ENCODE data around the gene PREX1. TPM values are rescaled to one million over a fixed set of nuclear protein-coding genes. Genes with fewer than 3 reads are reported as not detected.

Gene PREX1
- total and polyA plus RNA-seq, 2 donors from 2014 or later, result 8.5 to 38.2 TPM

DNA sequence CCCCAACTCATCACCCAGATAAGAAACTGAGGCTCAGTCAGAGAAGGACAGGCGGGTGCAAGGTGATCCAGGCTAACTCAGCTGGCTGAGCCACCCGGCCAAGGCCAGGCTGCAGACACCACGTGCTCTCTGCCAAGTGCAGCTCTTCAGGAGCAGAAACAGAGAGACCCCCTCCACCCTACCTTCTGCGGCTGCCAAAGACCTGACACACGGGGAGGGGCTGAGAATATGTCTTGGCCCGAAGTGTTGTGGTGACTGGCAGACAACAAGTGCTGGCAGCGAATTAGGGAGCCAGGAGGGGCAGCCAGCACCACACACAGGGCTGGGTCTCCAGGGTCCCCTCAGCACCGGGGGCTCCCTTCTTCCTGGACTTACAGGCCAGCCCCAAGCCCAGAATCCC lies 22.5 kb downstream of the PREX1 start:
- Histone ChIP-seq H3K36me3 (ENCODE audit: control insufficient read depth in 2 of 3, insufficient read depth in 3 of 3, low read length in 3 of 3) (no peaks in the 10 kb centered on the region), H3K27me3 (ENCODE audit: control insufficient read depth, insufficient read depth, low read length) (no peaks in the 10 kb centered on the region), H3K9ac (ENCODE audit: low read length in 3 of 3) (no peak overlapping the region), H3K4me1 (ENCODE audit: control insufficient read depth in 2 of 3, insufficient read depth in 2 of 3, low read depth in 1 of 3, low read length in 3 of 3) (peaks cover 0 to 5% (median 0%) of the 10 kb centered on the region in 3 donors), H3K4me3 (ENCODE audit: low read length in 3 of 3) (no peak overlapping the region), H3K9me3 (ENCODE audit: control insufficient read depth in 2 of 3, insufficient read depth in 1 of 3, low read length in 3 of 3) (no peaks in the 10 kb centered on the region), H3K27ac (ENCODE audit: low read depth in 2 of 2, low read length in 2 of 2) (no peak overlapping the region)
- TF ChIP-seq, protein P1, sequence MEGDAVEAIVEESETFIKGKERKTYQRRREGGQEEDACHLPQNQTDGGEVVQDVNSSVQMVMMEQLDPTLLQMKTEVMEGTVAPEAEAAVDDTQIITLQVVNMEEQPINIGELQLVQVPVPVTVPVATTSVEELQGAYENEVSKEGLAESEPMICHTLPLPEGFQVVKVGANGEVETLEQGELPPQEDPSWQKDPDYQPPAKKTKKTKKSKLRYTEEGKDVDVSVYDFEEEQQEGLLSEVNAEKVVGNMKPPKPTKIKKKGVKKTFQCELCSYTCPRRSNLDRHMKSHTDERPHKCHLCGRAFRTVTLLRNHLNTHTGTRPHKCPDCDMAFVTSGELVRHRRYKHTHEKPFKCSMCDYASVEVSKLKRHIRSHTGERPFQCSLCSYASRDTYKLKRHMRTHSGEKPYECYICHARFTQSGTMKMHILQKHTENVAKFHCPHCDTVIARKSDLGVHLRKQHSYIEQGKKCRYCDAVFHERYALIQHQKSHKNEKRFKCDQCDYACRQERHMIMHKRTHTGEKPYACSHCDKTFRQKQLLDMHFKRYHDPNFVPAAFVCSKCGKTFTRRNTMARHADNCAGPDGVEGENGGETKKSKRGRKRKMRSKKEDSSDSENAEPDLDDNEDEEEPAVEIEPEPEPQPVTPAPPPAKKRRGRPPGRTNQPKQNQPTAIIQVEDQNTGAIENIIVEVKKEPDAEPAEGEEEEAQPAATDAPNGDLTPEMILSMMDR (IDR thresholded peaks at IDR 0.05; ENCODE audit: borderline replicate concordance, extremely low read depth, insufficient read depth), result no peak
- DNase-seq (no peak), FAIRE-seq (no peak)
- intact Hi-C loops (cut with DNase I), result no loop called here

DNA sequence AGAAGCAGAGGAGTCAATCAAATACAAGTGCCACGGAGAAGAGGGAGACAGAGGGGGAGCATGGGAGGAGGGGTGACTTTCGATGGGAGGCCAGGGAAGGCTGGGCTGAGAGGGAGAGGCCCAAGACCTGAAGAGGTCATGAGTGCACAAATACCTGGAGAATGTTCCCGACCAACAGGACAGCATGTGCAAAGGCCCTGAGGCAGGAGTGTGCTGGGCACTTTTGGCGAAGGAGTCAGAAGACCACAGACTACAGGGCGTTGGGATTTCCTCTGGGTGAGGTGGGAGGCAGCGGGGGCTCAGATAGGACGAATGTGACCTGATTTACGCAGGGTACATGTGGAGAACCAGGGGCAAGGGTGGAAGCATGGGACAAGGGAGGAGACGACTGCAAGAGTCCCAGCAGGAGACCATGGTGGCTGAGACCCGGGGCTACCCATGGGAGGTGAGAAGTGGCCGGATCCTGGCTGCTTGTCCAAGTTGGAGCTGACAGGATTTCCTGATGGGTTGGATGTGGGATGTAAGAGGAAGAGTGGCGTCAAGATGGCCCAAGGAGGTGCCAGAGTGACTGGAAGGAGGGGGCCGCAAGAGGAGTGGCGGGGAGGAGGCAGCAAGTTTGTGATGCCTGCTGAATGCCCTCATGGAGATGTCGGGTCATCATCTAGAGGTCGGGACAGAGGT lies 23.4 kb downstream of the PREX1 start:
- Histone ChIP-seq H3K27me3 (ENCODE audit: control insufficient read depth, insufficient read depth, low read length) (no peaks in the 10 kb centered on the region), H3K27ac (ENCODE audit: low read depth in 2 of 2, low read length in 2 of 2) (no peak overlapping the region), H3K4me3 (ENCODE audit: low read length in 3 of 3) (no peak overlapping the region), H3K4me1 (ENCODE audit: control insufficient read depth in 2 of 3, insufficient read depth in 2 of 3, low read depth in 1 of 3, low read length in 3 of 3) (peaks cover 0 to 5% (median 0%) of the 10 kb centered on the region in 3 donors), H3K9me3 (ENCODE audit: control insufficient read depth in 2 of 3, insufficient read depth in 1 of 3, low read length in 3 of 3) (no peaks in the 10 kb centered on the region), H3K36me3 (ENCODE audit: control insufficient read depth in 2 of 3, insufficient read depth in 3 of 3, low read length in 3 of 3) (no peaks in the 10 kb centered on the region), H3K9ac (ENCODE audit: low read length in 3 of 3) (no peak overlapping the region)
- DNase-seq, result no peak
- no peak for FAIRE-seq
- intact Hi-C loops (cut with DNase I), result no loop called here
- TF ChIP-seq, protein P1 (IDR thresholded peaks at IDR 0.05; ENCODE audit: borderline replicate concordance, extremely low read depth, insufficient read depth), result no peak

DNA sequence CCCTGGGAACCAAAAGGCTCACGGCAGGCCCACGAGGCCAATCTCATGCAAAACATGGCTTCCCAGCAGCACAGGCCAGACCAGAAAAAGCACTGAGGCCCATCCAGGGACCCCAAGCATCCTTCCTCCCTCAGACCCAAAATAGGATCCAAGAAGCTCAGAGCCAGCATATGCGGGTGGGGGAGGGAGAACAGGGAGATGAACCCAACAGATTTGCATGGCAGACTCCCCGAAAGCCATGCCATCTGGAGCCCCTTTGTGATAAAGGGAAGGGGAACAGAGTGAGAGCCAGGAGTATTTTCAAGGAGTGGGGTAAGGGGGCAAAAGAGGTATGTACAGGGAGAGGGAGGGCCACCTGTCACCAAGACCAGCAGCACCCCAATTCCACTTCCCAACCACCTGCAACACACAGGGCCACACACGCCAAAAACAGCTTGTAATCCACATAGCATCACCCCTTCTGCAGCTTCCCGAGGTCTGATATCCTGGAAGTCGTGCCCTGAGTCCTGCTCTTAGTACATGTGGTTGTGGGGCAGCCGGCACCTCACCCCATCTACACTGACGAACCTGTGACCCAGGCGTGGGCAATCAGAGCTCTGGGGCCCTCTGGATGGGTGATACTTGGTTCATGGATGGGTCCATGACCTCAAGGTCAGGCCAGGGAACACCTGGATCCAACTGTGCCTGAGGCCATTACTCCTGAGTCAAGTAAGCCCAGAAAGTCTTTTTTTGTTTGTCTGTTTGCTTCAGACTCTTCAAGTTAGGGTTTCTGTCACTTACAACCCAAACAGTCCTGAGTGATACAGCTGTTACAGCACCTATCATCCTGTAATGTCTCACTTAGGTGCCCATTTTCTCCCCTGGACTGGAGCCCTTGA lies 24.4 kb downstream of the PREX1 start:
- Histone ChIP-seq H3K4me1 (ENCODE audit: control insufficient read depth in 2 of 3, insufficient read depth in 2 of 3, low read depth in 1 of 3, low read length in 3 of 3) (peaks cover 0 to 5% (median 0%) of the 10 kb centered on the region in 3 donors), H3K36me3 (ENCODE audit: control insufficient read depth in 2 of 3, insufficient read depth in 3 of 3, low read length in 3 of 3) (no peaks in the 10 kb centered on the region), H3K27me3 (ENCODE audit: control insufficient read depth, insufficient read depth, low read length) (no peaks in the 10 kb centered on the region), H3K27ac (ENCODE audit: low read depth in 2 of 2, low read length in 2 of 2) (no peak overlapping the region), H3K9me3 (ENCODE audit: control insufficient read depth in 2 of 3, insufficient read depth in 1 of 3, low read length in 3 of 3) (no peaks in the 10 kb centered on the region), H3K4me3 (ENCODE audit: low read length in 3 of 3) (no peak overlapping the region), H3K9ac (ENCODE audit: low read length in 3 of 3) (no peak overlapping the region)
- no peak for FAIRE-seq
- TF ChIP-seq, protein P1 (IDR thresholded peaks at IDR 0.05; ENCODE audit: borderline replicate concordance, extremely low read depth, insufficient read depth), result no peak
- intact Hi-C loops (cut with DNase I), result no loop called here
- no peak for DNase-seq

All from kidney (tissue), 14 donors.